Measurements from ENCODE around the gene ZNF423. TPM values are rescaled to one million over a fixed set of nuclear protein-coding genes. Genes with fewer than 3 reads are reported as not detected.
A peak's percentile ranks its signal among the peaks of the same experiment; 100 is the strongest.

ZNF423 gene
- total RNA-seq, 1 donor from 2014 or later: 11.9 TPM

DNA sequence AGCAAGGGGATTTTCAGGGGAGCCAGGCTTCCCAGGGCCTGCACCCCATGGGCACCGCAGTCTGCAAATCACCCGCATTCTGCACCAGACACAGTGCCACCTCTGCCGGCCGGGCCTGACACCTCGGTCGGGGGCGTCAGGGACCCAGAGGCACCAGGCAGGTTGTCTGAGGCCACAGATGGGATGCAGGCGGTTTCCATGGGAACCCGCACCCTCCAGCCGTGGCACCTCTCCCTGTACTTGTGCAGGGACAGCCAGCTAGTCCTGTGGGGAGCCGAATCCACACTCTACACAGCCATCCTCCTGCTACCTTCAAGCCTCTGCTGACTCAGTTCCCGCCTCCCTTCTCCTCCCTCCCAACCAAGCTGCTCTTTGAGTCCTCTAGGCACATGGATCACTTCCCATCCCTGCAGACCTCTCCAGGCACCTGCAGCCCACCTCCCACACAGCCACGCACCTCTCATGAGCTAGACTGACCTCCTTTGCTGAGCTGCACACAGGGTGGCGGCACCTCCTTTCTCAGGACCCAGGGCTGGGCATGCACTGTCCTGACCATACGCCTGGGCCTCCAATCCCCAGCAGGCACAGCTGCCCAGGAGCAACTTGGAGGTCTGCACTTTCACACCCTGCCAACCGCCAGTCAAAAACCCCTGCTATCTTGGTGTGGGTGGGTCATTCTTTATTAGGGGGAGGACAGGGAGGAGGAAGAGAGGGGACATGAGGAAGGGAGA lies 362.9 kb downstream of the ZNF423 start:
- H3K9me3 ChIP-seq: no peaks in the 10 kb centered on the region
- TF ChIP-seq, protein P1, sequence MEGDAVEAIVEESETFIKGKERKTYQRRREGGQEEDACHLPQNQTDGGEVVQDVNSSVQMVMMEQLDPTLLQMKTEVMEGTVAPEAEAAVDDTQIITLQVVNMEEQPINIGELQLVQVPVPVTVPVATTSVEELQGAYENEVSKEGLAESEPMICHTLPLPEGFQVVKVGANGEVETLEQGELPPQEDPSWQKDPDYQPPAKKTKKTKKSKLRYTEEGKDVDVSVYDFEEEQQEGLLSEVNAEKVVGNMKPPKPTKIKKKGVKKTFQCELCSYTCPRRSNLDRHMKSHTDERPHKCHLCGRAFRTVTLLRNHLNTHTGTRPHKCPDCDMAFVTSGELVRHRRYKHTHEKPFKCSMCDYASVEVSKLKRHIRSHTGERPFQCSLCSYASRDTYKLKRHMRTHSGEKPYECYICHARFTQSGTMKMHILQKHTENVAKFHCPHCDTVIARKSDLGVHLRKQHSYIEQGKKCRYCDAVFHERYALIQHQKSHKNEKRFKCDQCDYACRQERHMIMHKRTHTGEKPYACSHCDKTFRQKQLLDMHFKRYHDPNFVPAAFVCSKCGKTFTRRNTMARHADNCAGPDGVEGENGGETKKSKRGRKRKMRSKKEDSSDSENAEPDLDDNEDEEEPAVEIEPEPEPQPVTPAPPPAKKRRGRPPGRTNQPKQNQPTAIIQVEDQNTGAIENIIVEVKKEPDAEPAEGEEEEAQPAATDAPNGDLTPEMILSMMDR (IDR thresholded peaks at IDR 0.05): no peak
- H3K4me3 ChIP-seq: no peak overlapping the region
- H3K27ac ChIP-seq: no peak overlapping the region
- intact Hi-C loops (cut with DNase I): no loop called here
- H3K27me3 ChIP-seq: no peaks in the 10 kb centered on the region
- H3K4me1 ChIP-seq: peaks cover 8% of the 10 kb centered on the region
- no peaks in the 10 kb centered on the region for H3K36me3 ChIP-seq
- peak; percentile 49 for DNase-seq
- no peak for ATAC-seq

DNA sequence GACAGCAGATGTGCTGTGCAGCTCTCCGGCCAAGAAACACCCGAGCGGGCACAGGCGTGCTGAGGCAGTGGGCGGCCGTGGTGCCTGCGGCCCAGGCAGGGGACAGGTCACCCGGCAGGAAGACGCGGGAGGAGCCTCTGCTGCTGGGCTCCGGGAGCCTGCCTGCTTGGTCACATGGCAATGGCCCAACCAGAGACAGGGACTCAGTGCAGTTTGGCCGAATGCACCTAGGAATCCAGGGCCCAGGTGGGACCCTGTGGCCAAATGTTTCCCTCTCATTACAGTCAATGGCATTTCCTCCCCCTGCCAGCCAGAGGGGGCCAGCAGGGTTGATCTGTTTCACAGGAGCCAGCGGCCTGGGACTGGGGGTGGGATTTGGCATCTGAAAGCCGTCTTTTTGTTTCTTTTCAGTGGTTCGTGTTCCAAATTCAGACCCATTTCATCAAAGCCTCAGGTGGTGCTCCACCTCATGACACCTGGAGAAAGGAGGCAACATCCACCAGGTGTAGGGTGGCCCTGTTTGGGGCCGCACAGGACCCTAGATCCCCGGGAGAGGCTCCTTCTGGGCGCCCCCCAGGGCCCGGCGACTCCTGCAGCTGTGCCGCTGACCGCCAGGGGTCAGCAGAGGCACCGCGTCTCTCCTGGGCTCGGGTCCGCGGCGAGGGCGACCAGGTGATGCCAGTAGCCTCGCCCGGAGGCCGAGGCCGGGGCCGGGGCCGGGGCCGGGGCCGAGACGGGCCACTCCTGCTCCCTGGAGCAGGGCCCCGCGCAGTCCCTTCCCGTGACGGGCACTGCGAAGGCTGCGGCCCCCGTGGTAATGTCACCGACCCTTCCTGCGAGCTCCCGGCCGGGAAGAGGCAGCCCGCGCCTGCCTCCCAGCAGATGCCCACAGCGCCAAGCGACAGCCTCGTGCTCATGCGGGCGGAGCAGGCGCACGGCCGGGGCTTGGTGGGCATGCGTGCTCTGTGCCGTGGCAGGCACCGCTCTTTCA lies 363.8 kb downstream of the ZNF423 start:
- Histone ChIP-seq H3K4me3 (peak overlapping the region; percentile 14), H3K27ac (no peak overlapping the region)
- intact Hi-C loops (cut with DNase I): no loop called here

DNA sequence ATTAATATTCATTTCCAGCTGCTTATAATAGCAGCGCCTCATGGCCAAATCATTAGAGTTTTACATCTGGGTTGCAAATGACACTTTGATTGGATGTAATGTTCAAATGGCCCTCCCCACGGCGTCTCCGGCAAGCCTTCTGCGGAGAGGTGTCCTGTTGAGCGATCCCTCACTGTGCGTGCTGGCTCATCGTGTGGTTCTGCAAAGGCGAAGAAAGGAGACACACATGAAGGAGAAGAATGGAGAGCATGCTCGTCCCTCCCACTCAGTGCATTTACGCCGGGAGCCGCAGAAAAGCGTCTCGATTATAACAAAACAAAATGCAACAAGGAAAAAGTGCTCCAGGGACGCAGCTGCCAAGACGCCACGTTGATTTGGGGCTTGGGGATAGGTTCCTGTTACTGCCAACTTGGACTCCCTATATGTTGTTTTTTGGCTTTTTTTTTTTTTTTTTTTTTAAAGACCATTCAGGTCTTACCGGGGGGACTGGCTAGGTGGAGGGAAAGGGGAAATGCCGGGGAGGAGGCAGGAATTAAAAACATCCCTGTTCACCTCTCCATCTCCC lies 364.7 kb downstream of the ZNF423 start:
- Histone ChIP-seq H3K9me3 (no peaks in the 10 kb centered on the region), H3K4me1 (peaks cover 8% of the 10 kb centered on the region), H3K27ac (no peak overlapping the region), H3K4me3 (no peak overlapping the region), H3K27me3 (no peaks in the 10 kb centered on the region), H3K36me3 (no peaks in the 10 kb centered on the region)
- ATAC-seq (no peak), DNase-seq (peak; percentile 17)
- intact Hi-C loops (cut with DNase I): no loop called here
- TF ChIP-seq, protein P1 (IDR thresholded peaks at IDR 0.05): no peak

More for the DNA sequence above, 363.8 kb downstream of the ZNF423 start:
- no peaks in the 10 kb centered on the region for H3K9me3 ChIP-seq
- DNase-seq (peak; percentile 72), ATAC-seq (peak; percentile 67)
- TF ChIP-seq, protein P1 (IDR thresholded peaks at IDR 0.05): peak; percentile 90
- H3K36me3 ChIP-seq: no peaks in the 10 kb centered on the region
- H3K4me1 ChIP-seq: peaks cover 8% of the 10 kb centered on the region
- no peaks in the 10 kb centered on the region for H3K27me3 ChIP-seq

DNA sequence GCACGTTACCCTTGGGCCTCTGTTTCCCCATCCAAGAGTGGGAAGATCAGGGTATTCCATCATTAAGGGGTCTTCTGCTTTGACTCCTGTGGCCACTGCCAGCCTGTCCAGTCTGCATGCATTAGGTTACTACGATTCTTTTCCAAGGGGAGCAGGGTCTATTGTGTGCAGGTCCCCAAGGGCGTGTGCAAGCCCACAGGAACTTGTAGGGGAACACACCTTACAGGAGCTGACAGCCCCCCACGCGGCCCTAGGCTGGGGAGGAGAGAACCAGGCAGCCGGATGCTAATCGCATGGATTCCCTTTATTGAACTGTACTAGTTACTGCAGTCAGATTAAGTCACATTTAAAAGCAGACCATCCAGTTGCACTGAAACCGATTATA lies 365.6 kb downstream of the ZNF423 start:
- TF ChIP-seq, protein P1 (IDR thresholded peaks at IDR 0.05): no peak
- H3K36me3 ChIP-seq: no peaks in the 10 kb centered on the region
- ATAC-seq (no peak), DNase-seq (peak; percentile 22)
- H3K27me3 ChIP-seq: no peaks in the 10 kb centered on the region
- intact Hi-C loops (cut with DNase I): no loop called here
- H3K4me1 ChIP-seq: peaks cover 8% of the 10 kb centered on the region
- H3K4me3 ChIP-seq: no peak overlapping the region
- H3K9me3 ChIP-seq: no peaks in the 10 kb centered on the region
- no peak overlapping the region for H3K27ac ChIP-seq

DNA sequence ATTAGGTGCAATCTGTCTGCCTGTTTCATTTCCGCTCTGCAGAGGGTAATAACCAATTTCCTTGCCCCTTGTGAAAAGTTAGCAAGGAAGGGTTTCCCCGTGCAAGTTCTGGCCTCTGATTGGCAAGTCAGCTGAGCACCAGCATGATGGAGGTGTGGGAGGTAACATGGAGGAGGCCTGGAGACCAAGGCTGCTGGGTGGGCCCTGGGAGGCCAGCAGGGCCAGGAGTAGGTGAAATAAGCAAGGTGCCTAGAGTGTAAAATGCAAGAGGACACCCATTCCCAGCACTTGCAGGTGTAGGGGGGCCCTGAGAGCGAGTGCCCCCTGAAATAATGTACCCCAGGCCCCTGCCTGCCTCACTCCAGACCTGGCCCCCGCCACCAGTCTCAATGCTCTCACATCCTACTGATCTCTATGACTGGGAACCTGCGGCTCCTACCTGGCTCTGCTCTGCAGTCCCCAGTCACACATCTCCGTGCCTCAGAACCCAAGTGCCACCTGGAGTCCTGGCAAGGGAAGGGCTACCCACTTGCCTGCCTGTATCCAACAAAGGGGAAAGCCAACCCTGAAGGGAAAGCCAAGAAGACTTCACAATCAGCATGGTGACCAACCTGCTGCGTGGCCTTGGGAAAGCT lies 366.1 kb downstream of the ZNF423 start:
- intact Hi-C loops (cut with DNase I): no loop called here
- Histone ChIP-seq H3K27me3 (no peaks in the 10 kb centered on the region), H3K4me1 (peaks cover 8% of the 10 kb centered on the region), H3K9me3 (no peaks in the 10 kb centered on the region), H3K27ac (no peak overlapping the region), H3K36me3 (no peaks in the 10 kb centered on the region), H3K4me3 (no peak overlapping the region)
- ATAC-seq (no peak), DNase-seq (peak; percentile 39)
- TF ChIP-seq, protein P1 (IDR thresholded peaks at IDR 0.05): no peak
